ENCODE results near the gene HSCB.

- no peak for TF ChIP-seq CTCF (IDR thresholded peaks at IDR 0.05)
- no peak for TF ChIP-seq POLR2A (IDR thresholded peaks at IDR 0.05)
Measured at GRCh38 chr22:28773461-28773867, 31.6 kb downstream of the HSCB start.
